Measurements from ENCODE around the gene KCNQ1. TPM values are rescaled to one million over a fixed set of nuclear protein-coding genes. Genes with fewer than 3 reads are reported as not detected.

The KCNQ1 gene
- total RNA-seq, 1 donor from 2014 or later, result 0.86 TPM

DNA sequence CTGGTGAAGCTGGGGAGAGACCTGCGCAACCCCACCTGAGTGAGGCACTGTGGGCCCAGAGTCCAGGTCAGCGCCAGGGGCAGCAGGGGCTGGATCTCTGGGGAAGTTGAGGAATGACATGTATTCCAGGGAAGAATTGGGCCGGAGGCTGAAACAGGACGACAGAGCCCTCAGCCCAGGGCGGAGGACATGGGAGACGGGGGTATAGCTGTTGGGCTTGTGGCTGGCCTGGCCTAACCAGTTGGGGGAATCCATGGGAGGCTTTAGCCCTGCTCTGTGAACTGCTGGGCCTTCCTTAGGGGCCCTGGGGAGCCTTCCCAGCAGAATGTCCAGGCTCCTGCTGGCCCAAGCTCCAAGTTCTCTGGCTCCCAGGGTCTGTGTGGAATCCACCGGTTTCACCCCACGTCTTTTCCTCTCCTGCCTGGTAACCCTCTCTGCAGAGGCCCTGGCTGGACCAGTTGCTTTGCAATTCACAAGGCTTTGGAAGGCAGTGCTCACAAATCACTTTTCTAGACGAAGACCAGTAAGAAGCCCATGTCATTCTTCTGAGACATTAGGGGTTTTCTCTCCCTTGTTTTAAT lies 305.4 kb downstream of the KCNQ1 start:
- Mint-ChIP-seq H3K9me3 (no peaks in the 10 kb centered on the region), H3K4me1 (no peaks in the 10 kb centered on the region), H3K27ac (ENCODE audit: unreplicated experiment) (no peak overlapping the region), H3K4me3 (no peak overlapping the region), H3K27me3 (ENCODE audit: low read depth) (no peaks in the 10 kb centered on the region), H3K36me3 (ENCODE audit: low read depth) (peaks cover 2% of the 10 kb centered on the region)
- TF ChIP-seq, protein P1, sequence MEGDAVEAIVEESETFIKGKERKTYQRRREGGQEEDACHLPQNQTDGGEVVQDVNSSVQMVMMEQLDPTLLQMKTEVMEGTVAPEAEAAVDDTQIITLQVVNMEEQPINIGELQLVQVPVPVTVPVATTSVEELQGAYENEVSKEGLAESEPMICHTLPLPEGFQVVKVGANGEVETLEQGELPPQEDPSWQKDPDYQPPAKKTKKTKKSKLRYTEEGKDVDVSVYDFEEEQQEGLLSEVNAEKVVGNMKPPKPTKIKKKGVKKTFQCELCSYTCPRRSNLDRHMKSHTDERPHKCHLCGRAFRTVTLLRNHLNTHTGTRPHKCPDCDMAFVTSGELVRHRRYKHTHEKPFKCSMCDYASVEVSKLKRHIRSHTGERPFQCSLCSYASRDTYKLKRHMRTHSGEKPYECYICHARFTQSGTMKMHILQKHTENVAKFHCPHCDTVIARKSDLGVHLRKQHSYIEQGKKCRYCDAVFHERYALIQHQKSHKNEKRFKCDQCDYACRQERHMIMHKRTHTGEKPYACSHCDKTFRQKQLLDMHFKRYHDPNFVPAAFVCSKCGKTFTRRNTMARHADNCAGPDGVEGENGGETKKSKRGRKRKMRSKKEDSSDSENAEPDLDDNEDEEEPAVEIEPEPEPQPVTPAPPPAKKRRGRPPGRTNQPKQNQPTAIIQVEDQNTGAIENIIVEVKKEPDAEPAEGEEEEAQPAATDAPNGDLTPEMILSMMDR (conservative IDR thresholded peaks at IDR 0.05), result no peak
- no peak for DNase-seq (ENCODE audit: low read depth, low spot score)

DNA sequence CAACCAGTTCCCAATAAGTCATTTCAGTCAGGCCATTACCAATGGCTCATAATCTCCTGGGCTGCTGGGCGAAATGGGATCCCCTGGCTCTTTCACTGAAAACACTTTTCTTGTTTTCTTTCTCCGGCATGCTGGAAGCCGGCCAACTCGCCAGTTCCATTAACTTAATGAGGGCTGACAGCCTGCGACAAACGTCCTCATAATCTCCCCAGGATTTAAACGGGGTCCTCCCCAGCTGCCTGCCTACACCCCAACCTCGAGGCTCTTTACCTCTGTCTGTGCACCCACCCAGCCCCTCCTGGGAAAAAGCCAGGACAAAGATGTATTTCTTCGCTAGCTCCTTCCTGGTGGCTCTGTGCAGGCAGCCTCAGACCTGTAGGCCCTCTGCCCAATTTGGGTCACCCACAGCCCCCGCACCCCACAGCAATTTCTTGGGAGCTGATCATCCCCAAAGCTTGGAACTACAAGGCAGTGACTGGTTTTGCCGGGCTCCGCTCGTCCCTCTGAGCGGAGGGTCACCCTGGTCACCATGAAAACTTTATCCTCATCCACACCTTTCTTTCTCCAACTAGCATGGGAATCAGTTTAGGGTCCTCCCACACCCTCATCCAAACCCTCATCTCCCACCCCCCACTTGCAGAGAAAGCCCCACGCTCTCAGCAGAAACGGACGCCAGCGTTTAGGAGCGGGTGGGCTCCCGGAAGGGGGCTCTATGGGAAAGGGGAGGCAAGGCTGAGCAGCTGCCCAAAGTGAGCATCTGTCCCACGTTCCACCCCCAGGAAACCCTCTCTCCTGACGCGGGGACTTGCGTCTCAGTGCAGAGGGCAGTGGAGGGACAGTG lies 306.1 kb downstream of the KCNQ1 start:
- Mint-ChIP-seq H3K4me1 (no peaks in the 10 kb centered on the region), H3K27me3 (ENCODE audit: low read depth) (no peaks in the 10 kb centered on the region), H3K27ac (ENCODE audit: unreplicated experiment) (peak overlapping the region; percentile 57), H3K9me3 (no peaks in the 10 kb centered on the region), H3K36me3 (ENCODE audit: low read depth) (peaks cover 2% of the 10 kb centered on the region), H3K4me3 (no peak overlapping the region)
- TF ChIP-seq, protein P1 (conservative IDR thresholded peaks at IDR 0.05), result no peak
- DNase-seq (ENCODE audit: low read depth, low spot score), result no peak

DNA sequence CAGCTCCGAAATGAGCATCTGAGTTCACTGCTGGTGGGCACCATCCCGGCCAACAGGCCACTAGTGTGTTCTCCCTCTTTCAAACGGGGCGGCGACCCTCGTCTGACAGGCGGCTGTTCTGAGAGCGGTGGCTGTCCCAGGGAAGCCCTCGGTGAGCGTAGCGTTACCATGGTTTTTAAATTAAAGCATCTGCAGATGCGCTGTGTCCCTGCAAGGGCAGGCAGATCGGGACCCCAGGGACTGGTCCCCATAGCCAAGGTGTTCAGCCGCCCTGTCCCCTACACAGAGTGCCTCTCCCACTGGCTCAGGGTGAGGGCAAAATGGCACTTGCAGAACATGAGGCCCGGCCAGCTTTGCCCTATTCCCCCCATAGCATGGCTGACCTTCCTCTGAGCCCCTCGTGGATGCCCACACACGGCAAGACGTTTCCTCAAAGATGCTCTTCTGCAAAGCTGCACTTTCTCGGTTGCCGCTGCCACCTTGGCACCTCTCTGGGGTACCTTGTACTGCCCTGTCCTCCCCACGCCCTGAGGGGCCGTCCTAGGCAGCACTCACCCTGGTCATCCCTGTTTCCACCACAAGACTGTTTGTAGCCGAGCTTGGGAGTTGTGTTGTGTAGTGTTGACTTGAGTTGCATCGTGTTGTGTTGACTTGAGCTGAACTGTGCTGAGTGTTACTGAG lies 306.9 kb downstream of the KCNQ1 start:
- no peak for DNase-seq (ENCODE audit: low read depth, low spot score)
- Mint-ChIP-seq H3K36me3 (ENCODE audit: low read depth) (peaks cover 2% of the 10 kb centered on the region), H3K9me3 (no peaks in the 10 kb centered on the region), H3K27ac (ENCODE audit: unreplicated experiment) (no peak overlapping the region), H3K4me3 (no peak overlapping the region), H3K4me1 (no peaks in the 10 kb centered on the region), H3K27me3 (ENCODE audit: low read depth) (no peaks in the 10 kb centered on the region)
- TF ChIP-seq, protein P1 (conservative IDR thresholded peaks at IDR 0.05), result no peak

DNA sequence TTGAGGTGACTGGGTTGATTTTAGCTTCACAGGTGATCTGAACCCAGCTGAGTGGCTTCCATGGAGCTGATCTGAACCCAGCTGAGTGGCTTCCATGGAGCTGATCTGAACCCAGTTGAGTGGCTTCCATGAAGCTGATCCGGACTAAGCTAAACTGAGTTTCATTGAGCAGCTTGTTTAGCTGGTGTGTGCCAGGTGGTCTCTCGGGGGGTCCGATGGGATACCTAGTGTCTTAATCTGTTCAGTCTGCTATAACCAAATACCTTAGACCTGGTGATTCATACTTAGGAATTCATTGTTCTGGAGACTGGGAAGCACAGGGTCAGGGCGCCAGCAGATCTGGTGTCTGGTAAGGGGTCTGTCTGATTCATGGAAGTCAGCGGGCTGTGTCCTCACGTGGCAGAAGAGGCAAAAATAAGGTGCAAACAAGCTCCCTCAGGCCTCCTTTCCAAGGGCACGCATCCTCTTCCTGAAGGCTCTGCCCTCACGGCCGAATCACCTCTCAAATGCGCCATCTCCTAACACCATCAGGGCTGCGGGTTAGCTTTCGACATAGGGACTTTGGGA lies 307.5 kb downstream of the KCNQ1 start:
- Mint-ChIP-seq H3K36me3 (ENCODE audit: low read depth) (peaks cover 2% of the 10 kb centered on the region), H3K4me3 (no peak overlapping the region), H3K27ac (ENCODE audit: unreplicated experiment) (no peak overlapping the region), H3K27me3 (ENCODE audit: low read depth) (no peaks in the 10 kb centered on the region), H3K9me3 (no peaks in the 10 kb centered on the region), H3K4me1 (no peaks in the 10 kb centered on the region)
- TF ChIP-seq, protein P1 (conservative IDR thresholded peaks at IDR 0.05), result no peak
- DNase-seq (ENCODE audit: low read depth, low spot score), result no peak

DNA sequence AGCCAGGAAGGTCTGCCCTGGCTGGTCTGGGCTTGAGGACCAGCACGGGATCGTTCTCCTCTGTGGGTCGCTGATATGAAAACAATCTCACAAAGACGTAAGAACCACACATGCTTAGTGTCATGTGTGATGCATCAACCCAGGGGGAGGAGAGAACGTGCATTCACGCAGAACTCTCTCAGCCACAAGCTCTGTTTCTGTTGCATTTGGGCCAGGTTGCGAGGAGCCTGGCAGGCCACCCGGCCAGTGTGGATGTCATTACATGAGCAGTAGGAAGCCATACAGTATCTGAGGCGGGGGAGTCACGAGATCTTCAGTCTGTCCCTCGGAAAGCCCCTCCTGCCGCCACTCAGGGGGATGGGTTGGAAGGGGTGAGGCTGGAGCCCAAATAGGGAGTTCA lies 308.1 kb downstream of the KCNQ1 start:
- DNase-seq (ENCODE audit: low read depth, low spot score), result no peak
- peaks cover 2% of the 10 kb centered on the region for H3K36me3 Mint-ChIP-seq (ENCODE audit: low read depth)
- no peaks in the 10 kb centered on the region for H3K27me3 Mint-ChIP-seq (ENCODE audit: low read depth)
- peak overlapping the region; percentile 91 for H3K27ac Mint-ChIP-seq (ENCODE audit: unreplicated experiment)
- H3K4me3 Mint-ChIP-seq, result no peak overlapping the region
- H3K4me1 Mint-ChIP-seq, result no peaks in the 10 kb centered on the region
- TF ChIP-seq, protein P1 (conservative IDR thresholded peaks at IDR 0.05), result no peak
- peaks cover 3% of the 10 kb centered on the region for H3K9me3 Mint-ChIP-seq
